Hepatocyte (in vitro differentiated cells): ENCODE results near the gene USP50. TPM values are rescaled to one million over a fixed set of nuclear protein-coding genes. Genes with fewer than 3 reads are reported as not detected.
"Not testable (repeated sequence)": the region's sequence is repeated elsewhere in the genome, so short reads cannot be mapped to it uniquely, and the experiment has no call there.

Experiments used
- DNase-seq: peaks from one replicate; pipeline ENCODE4 v3.0.0-alpha.2; 2016; ENCODE audit warnings: low spot score
- H2AFZ ChIP-seq: fragments of 200-600 bp; sonication (generic); 2 replicates; pipeline ENCODE4 v1.6.0; 2016; ENCODE audit warnings: antibody characterized with exemption, mild to moderate bottlenecking
- H3K27ac ChIP-seq: fragments of 200-600 bp; sonication (generic); 2 replicates; pipeline ENCODE4 v1.5.1; 2016; ENCODE audit warnings: mild to moderate bottlenecking
- H3K27me3 ChIP-seq: fragments of 200-600 bp; sonication (generic); 2 replicates; pipeline ENCODE4 v1.6.1; 2016
- H3K36me3 ChIP-seq: fragments of 200-600 bp; sonication (generic); replicated peaks from 2 replicates; pipeline ENCODE4 v1.5.1; 2016; ENCODE audit warnings: low read depth; ENCODE audit not compliant: insufficient read depth
- H3K4me1 ChIP-seq: fragments of 200-600 bp; sonication (generic); 2 replicates; pipeline ENCODE4 v1.5.1; 2016; ENCODE audit warnings: mild to moderate bottlenecking, moderate library complexity; ENCODE audit not compliant: insufficient read depth
- H3K4me2 ChIP-seq: fragments of 200-600 bp; sonication (generic); 2 replicates; pipeline ENCODE4 v1.6.0; 2016
- H3K4me3 ChIP-seq: fragments of 200-600 bp; sonication (generic); 2 replicates; pipeline ENCODE4 v1.5.1; 2016; ENCODE audit warnings: mild to moderate bottlenecking
- H3K79me2 ChIP-seq: fragments of 200-600 bp; sonication (generic); 2 replicates; pipeline ENCODE4 v1.6.0; 2017; ENCODE audit warnings: mild to moderate bottlenecking
- H3K9me2 ChIP-seq: fragments of 200-600 bp; sonication (generic); replicated peaks from 2 replicates; pipeline ENCODE4 v1.6.0; 2017; ENCODE audit warnings: mild to moderate bottlenecking; ENCODE audit not compliant: insufficient read depth
- H3K9me3 ChIP-seq: fragments of 200-600 bp; sonication (generic); 2 replicates; pipeline ENCODE4 v1.5.1; 2016; ENCODE audit warnings: low read depth, mild to moderate bottlenecking
- H4K20me1 ChIP-seq: fragments of 200-600 bp; sonication (generic); 2 replicates; pipeline ENCODE4 v1.6.0; 2016; ENCODE audit warnings: mild to moderate bottlenecking; ENCODE audit not compliant: insufficient read depth, poor library complexity, severe bottlenecking
- CTCF ChIP-seq: fragments of 200-600 bp; sonication (generic); IDR thresholded peaks from 2 replicates; pipeline ENCODE4 v1.5.1; 2016; ENCODE audit warnings: antibody characterized with exemption, mild to moderate bottlenecking; ENCODE audit not compliant: poor library complexity
- EZH2 ChIP-seq: fragments of 200-600 bp; sonication (generic); IDR thresholded peaks from 2 replicates; pipeline ENCODE4 v1.6.1; 2016; ENCODE audit warnings: antibody characterized with exemption, mild to moderate bottlenecking, borderline replicate concordance
- EZH2phosphoT487 ChIP-seq: fragments of 200-600 bp; sonication (generic); IDR thresholded peaks from one replicate; pipeline ENCODE4 v1.6.1; 2018; ENCODE audit warnings: antibody characterized with exemption, mild to moderate bottlenecking, low read depth, moderate library complexity; ENCODE audit not compliant: unreplicated experiment, severe bottlenecking
- WGBS: methylation state at CpG from one replicate; pipeline ENCODE4 v1.1.6; 2016; ENCODE audit warnings: low lambda C conversion rate; ENCODE audit errors: missing lambda C conversion rate; 5-methylcytosine and 5-hydroxymethylcytosine counted together
- polyA plus RNA-seq: library from polyadenylated mRNA; unstranded; fragments of >200 nt; fragmentation: Nextera tagmentation; extraction: Ambion mirVana; gene quantifications from 2 replicates; pipeline ENCODE4 v1.2.1, GENCODE V29; 2016
- total RNA-seq: library from RNA; depleted of rRNA; stranded (reverse); fragments of >200 nt; gene quantifications from 2 replicates; pipeline ENCODE4 v1.2.3, GENCODE V29; 2014

Gene USP50
- total and polyA plus RNA-seq, 2 experiments from 2014 or later: 0.74 TPM; not detected in 1

GRCh38 chr15:50577492-50577891, 31.0 kb upstream of the USP50 start:
- no peaks in the 10 kb centered on the region for H3K9me3 ChIP-seq
- H3K4me1 ChIP-seq: no peaks in the 10 kb centered on the region
- H3K4me3 ChIP-seq: no peak overlapping the region
- H3K36me3 ChIP-seq: no peaks in the 10 kb centered on the region
- H4K20me1 ChIP-seq: no peaks in the 10 kb centered on the region
- no peaks in the 10 kb centered on the region for H3K79me2 ChIP-seq
- no peak overlapping the region for H3K4me2 ChIP-seq
- H3K9me2 ChIP-seq: no peaks in the 10 kb centered on the region
- TF ChIP-seq CTCF (no peak), EZH2phosphoT487 (no peak), EZH2 (no peak)
- no peak overlapping the region for H3K27ac ChIP-seq
- DNase-seq: no peak
- 93% methylated on average over 2 of the region's 2 CpGs for WGBS
- H3K27me3 ChIP-seq: no peaks in the 10 kb centered on the region
- H2AFZ ChIP-seq: no peak overlapping the region

GRCh38 chr15:50576166-50576565, 29.7 kb upstream of the USP50 start:
- DNase-seq: no peak
- Histone ChIP-seq H2AFZ (no peak overlapping the region), H3K36me3 (no peaks in the 10 kb centered on the region), H3K27me3 (no peaks in the 10 kb centered on the region), H3K4me1 (no peaks in the 10 kb centered on the region), H3K79me2 (no peaks in the 10 kb centered on the region), H3K4me2 (no peak overlapping the region), H3K27ac (no peak overlapping the region), H3K4me3 (no peak overlapping the region), H3K9me3 (no peaks in the 10 kb centered on the region), H3K9me2 (no peaks in the 10 kb centered on the region), H4K20me1 (no peaks in the 10 kb centered on the region)
- TF ChIP-seq EZH2phosphoT487: no peak
- TF ChIP-seq CTCF: no peak
- no peak for TF ChIP-seq EZH2
- WGBS: 93% methylated on average over 1 of the region's 1 CpG

DNA sequence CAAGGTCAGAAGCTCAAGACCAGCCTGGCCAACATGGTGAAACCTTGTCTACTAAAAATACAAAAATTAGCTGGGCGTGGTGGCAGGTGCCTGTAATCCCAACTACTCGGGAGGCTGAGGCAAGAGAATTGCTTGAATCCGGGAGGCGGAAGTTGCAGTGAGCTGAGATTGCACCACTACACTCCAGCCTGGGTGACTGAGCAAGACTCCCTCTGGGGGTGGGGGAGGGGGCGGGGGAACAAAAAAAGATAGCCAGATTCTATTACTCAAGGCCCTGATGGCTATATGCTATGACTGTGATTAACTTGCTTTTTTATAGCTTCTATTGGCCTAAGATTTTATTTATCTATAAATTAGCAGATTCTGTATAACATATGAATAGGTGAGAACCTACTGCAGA, 27.4 kb upstream of the USP50 start:
- WGBS: 92% methylated on average over 5 of the region's 5 CpGs
- not testable (repeated sequence) for H3K36me3 ChIP-seq, H2AFZ ChIP-seq, H4K20me1 ChIP-seq, H3K27ac ChIP-seq, H3K4me2 ChIP-seq, H3K9me3 ChIP-seq, DNase-seq, H3K79me2 ChIP-seq, H3K4me1 ChIP-seq, H3K9me2 ChIP-seq, H3K27me3 ChIP-seq, H3K4me3 ChIP-seq

GRCh38 chr15:50563756-50564155, 17.3 kb upstream of the USP50 start:
- no peak for DNase-seq
- Histone ChIP-seq H3K79me2 (no peaks in the 10 kb centered on the region), H3K4me2 (no peak overlapping the region), H3K9me2 (no peaks in the 10 kb centered on the region), H3K9me3 (no peaks in the 10 kb centered on the region), H3K36me3 (no peaks in the 10 kb centered on the region), H3K27me3 (no peaks in the 10 kb centered on the region), H3K4me1 (no peaks in the 10 kb centered on the region), H3K4me3 (no peak overlapping the region), H3K27ac (no peak overlapping the region), H4K20me1 (no peaks in the 10 kb centered on the region), H2AFZ (no peak overlapping the region)
- 97% methylated on average over 4 of the region's 4 CpGs for WGBS
- TF ChIP-seq EZH2 (no peak), EZH2phosphoT487 (no peak), CTCF (no peak)
